Ovary (tissue), 3 donors: Measurements from ENCODE around the gene SLC1A4.

Experiments used
- CTCF ChIP-seq, 3 donors: fragments of 450-650 bp in 2 of 3; fragments of 200-600 bp in 1 of 3; IDR thresholded peaks; one replicate each; pipeline versions ENCODE4 v1.5.1 to v1.8.0; 2016 to 2022; ENCODE audit warnings: antibody characterized with exemption in 3 of 3, mild to moderate bottlenecking in 1 of 3
- EP300 ChIP-seq: sonication (generic); formaldehyde crosslinking; IDR thresholded peaks from one replicate; pipeline ENCODE4 v1.6.1; 2017; ENCODE audit warnings: antibody characterized with exemption
- donor health status: DM: no; HTN: no; CAD: no.

- TF ChIP-seq CTCF (IDR thresholded peaks at IDR 0.05) = no peak
- TF ChIP-seq EP300 = no peak
Measured at GRCh38 chr2:65019675-65020195, 30.5 kb downstream of the SLC1A4 start.
